GM18511 (cell line): Measurements from ENCODE around the gene PPP2R2C.

Experiments used
- ATAC-seq: cut with Tn5 transposase; IDR thresholded peaks from one replicate; pipeline ENCODE4 v1.9.1; 2021; ENCODE audit warnings: mild to moderate bottlenecking, moderate library complexity; ENCODE audit not compliant: unreplicated experiment

PPP2R2C gene

GRCh38 chr4:6349896-6350603 lies 122.4 kb downstream of the PPP2R2C start:
- ATAC-seq = no peak

DNA sequence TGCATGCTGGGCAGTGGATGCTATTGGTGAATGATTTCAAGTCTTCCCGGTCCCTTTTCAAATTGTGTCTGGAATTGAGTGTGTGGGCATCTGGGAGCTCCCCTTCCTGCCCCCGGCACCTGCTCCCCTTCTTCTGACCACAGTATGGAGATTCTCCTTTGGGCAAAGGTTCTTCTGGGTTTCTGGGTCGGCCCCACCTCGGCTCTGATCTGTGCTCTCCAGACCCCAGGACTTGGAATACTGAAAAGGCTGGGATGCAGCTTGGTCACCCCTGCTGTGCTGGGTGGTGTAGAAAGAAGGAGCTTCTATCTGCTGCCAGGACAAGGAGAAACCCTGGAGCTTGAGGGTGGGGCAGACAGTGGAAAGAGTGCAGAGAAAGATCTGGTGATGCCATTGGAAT lies 124.0 kb downstream of the PPP2R2C start:
- no peak for ATAC-seq

DNA sequence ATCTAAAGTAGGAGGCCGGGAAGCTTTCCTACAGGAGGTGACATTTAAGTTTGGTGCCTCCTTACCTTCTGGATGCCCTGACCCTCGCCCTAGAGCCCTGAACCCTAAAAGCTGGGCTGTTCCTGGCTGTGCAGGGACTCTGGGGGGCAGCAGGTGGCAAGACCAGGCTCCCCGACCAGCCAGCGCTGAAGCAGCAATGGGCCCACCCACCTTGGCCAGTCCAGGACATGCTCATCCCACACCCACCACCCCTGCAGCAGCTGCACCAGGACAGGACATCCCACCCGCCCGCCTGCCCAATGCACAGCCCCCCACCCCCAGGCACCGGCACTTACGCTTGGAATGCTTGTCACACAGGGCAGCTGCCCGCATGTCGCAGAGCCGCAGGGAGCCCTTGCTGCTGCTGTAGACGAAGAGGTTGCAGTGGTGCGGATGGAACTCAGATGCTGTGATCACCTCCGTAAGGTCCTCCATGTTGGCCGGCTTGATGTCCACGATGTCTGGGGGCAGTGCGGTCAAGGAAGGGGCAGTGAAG lies 124.8 kb downstream of the PPP2R2C start:
- ATAC-seq = no peak

DNA sequence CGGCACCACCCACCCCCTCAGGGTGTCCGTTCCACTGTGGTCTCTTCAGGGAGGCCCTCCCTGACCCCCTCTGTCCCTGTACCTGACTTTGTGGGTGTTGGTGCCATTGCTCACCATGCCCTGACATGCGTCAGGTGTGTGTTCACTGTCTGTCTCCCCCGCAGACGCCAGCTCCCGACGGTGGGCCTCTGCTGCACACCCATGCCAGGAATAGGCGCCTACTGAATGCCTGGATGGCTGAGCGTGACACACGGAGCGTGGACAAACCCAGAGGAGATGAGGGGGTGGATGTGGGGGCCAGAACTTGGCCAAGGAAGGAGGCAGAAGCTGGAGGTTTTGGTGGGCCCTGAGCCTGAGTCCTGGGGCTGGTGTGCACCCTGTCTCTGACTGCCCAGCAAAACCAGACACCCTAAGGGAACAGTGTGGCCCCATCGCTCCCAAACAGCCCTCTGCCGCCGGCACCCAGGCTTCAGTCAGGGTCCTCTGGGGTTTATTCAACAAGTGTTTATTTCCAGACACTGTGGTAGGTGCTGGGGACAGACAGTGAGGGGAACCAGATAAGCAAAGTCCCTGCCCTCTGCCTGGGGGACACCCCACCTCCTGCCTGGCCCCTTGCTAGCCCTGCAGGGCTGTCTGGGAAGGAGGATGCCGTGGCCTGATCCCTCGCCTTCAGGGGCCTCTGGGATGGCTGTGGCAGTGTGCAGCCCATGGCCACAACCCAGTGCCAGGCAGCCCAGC lies 125.9 kb downstream of the PPP2R2C start:
- no peak for ATAC-seq

- ATAC-seq = no peak
Observed at GRCh38 chr4:6345866-6346265, 126.5 kb downstream of the PPP2R2C start.

- ATAC-seq = no peak
Observed at GRCh38 chr4:6345096-6345830, 127.2 kb downstream of the PPP2R2C start.

- ATAC-seq = no peak
Observed at GRCh38 chr4:6343939-6344408, 128.4 kb downstream of the PPP2R2C start.

GRCh38 chr4:6342530-6343293 lies 129.7 kb downstream of the PPP2R2C start:
- ATAC-seq = no peak

- ATAC-seq = no peak
Observed at GRCh38 chr4:6341696-6342095, 130.7 kb downstream of the PPP2R2C start.

DNA sequence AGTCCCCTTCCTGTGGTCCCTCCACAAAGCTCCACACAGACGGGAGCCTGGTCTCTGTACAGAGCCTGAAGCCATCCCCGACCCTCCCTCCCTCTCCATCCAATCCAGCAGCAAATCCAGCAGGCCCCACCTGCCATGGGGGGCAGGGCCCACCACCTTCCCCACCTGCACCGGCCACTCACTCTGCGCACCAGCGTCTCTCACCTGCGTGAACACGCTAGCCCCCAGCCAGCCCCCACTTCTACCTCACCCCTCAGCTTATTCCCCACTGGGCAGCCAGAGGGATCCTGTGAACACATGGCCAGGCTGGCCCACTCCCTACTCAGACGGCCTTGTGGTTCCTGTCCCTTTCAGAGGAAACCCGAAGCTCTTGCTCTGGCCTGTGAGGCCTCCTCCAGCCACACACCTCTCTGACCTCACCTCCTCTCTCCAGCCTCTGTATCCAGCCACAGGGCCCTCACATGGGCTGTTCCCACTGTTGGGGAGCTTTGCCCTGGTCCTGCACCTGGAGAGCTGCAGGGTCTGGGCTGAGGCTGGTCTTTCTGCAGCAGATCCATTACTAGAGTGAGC lies 131.9 kb downstream of the PPP2R2C start:
- no peak for ATAC-seq

DNA sequence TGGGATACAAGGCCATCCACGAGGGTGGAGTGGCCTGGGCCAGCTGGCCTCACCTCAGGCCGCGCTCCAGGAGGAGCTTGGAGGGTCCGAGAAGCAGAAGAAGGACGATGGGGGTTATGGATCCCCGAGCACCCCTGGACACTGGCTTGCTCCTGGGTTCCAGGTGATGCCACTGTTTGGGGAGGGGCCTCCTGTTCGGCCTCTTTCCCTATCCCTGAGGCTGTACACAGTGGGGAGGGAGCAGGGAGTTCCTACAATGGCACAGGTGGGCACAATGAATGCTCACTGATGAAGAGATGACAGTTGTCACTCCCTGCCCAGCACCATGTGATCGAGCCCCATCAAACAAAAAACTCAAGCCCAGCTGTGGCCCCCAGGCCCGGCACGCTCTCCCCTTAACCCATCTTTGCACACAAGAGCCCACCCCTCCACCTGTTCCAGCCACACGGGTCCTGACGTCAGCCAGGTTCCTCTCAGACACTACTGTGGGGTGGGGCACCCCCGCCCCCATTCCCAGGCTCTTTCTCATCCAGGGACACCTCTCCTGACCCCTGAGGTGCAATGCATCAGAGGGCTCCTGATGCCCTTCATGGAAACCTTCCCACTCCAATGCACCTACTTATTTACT lies 132.5 kb downstream of the PPP2R2C start:
- ATAC-seq = no peak

- ATAC-seq = no peak
Observed at GRCh38 chr4:6338951-6339817, 133.2 kb downstream of the PPP2R2C start.

- no peak for ATAC-seq
Observed at GRCh38 chr4:6338175-6338950, 134.1 kb downstream of the PPP2R2C start.

DNA sequence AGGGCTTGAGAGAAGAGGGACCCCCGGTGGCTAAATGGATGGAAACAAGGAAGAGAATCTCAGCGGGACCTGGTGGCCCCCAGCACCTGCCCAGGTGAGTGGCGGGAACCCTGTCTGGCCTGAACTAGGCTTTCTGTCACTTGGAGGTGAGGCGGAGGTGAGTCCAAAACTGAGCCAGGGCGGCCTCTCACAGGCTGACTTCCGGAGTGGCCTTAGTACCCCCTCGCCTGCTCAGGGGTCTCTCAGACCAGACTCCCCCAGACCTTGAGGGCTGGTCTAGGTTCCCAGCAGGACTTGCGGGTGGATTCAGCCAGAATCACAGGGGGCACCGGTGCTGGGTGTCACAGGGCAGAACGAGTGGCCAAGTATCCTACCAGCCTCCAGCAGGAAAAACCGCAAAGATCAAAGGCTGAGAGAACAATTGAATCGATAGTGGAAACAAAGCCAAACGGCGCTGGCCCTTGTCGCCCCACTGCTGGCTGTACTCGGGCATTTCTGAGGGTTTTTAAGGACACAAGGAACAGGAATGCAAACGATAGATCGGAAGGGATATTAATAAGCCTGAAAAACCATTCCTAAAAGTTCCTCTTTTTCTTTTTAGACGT lies 135.0 kb downstream of the PPP2R2C start:
- no peak for ATAC-seq

GRCh38 chr4:6336166-6336565 lies 136.2 kb downstream of the PPP2R2C start:
- ATAC-seq = no peak

DNA sequence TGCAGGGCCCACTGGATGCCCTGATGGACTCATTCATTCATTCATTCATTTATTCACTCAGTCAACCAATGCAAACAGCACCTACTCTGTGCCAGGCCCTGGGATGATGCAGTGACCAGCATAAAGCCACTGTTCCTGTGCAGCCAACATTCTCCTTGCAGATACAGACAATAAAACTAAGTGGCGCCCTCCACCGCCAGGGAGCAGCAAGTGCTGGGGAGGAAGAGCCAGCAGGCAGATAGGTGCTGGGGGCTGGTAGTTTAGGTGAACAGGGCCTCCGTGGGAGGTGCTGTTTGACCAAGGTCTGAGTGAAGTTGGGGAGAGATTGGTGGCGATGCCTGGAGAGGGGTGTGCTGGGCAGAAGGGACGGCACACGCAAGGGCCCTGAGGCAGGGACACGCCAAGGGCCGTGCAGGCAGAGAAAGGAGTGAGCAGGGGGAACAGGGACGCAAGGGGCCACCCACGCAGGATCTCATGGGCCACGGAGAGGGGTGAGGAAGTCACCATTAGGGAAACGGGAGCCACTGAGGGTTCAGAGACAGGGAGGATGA lies 137.3 kb downstream of the PPP2R2C start:
- no peak for ATAC-seq

DNA sequence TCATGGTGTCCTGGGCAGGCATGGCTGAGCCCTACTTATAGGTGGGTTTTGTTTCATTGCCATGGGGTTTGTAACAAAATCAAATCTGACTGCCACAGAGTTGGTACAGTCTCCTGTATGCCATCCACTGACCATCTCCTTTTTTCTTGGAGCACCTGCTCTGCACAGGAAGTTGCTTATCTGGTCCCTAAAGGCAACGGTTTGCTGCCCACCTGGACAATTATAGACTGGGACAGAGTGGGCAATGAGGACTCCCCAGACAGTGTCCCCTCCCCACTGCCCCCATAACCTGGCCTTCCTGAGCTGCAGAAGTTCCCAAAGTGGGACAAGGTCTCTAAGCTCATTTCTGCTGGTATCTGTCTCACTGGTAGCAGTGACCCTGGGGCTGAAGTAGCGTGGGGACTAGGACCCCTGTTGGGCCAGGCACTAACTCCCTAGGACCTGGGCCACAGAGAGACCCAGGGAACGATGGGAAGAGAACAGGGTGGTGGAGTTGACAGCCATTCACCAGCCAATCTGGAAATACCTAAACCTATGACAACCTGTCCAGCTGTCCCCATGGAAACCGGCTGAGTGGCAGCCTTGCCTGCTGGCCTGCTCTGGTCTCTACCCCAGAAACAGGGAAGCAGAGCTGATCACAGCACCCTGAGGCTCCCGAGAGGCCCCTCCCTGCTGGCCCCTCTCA lies 138.1 kb downstream of the PPP2R2C start:
- no peak for ATAC-seq
